Measurements from ENCODE around the gene STIL.
A peak's percentile ranks its signal among the peaks of the same experiment; 100 is the strongest.
"Not testable (repeated sequence)": the region's sequence is repeated elsewhere in the genome, so short reads cannot be mapped to it uniquely, and the experiment has no call there.

The STIL gene

DNA sequence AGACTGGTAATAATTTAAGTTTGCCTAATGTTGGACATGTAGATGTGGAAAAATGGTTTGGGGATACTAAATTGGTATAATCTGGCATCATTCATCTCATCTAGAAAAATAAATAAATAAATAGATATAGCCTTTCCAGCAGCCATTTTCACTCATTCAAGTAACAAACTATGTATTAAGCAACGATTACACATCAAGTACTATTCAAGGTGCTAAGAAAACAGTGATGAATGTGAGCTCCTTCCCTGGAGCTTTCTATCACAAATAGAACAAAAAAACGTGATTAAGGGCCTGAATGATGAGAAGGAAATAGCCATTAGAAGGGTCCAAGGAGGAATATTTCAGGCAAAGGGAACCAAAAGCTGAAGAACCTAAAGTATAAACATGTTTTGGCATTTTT, 37.1 kb downstream of the STIL start:
- Histone ChIP-seq H3K27me3 (ENCODE audit: insufficient read depth, poor library complexity, severe bottlenecking) (no peaks in the 10 kb centered on the region), H3K4me3 (replicated peaks; ENCODE audit: insufficient read depth, low read length) (no peak overlapping the region), H3K27ac (replicated peaks) (no peak overlapping the region)
- DNase-seq (ENCODE audit: low read depth in 1 of 2, low spot score in 1 of 2) = no peak
- TF ChIP-seq POLR2AphosphoS5 (IDR thresholded peaks at IDR 0.05; ENCODE audit: low read depth) = no peak
- no peak for TF ChIP-seq SPI1 (IDR thresholded peaks at IDR 0.05; ENCODE audit: borderline replicate concordance, low read depth)
- TF ChIP-seq, protein P1, sequence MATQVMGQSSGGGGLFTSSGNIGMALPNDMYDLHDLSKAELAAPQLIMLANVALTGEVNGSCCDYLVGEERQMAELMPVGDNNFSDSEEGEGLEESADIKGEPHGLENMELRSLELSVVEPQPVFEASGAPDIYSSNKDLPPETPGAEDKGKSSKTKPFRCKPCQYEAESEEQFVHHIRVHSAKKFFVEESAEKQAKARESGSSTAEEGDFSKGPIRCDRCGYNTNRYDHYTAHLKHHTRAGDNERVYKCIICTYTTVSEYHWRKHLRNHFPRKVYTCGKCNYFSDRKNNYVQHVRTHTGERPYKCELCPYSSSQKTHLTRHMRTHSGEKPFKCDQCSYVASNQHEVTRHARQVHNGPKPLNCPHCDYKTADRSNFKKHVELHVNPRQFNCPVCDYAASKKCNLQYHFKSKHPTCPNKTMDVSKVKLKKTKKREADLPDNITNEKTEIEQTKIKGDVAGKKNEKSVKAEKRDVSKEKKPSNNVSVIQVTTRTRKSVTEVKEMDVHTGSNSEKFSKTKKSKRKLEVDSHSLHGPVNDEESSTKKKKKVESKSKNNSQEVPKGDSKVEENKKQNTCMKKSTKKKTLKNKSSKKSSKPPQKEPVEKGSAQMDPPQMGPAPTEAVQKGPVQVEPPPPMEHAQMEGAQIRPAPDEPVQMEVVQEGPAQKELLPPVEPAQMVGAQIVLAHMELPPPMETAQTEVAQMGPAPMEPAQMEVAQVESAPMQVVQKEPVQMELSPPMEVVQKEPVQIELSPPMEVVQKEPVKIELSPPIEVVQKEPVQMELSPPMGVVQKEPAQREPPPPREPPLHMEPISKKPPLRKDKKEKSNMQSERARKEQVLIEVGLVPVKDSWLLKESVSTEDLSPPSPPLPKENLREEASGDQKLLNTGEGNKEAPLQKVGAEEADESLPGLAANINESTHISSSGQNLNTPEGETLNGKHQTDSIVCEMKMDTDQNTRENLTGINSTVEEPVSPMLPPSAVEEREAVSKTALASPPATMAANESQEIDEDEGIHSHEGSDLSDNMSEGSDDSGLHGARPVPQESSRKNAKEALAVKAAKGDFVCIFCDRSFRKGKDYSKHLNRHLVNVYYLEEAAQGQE (IDR thresholded peaks at IDR 0.05; ENCODE audit: insufficient replicate concordance, low read depth) = peak; percentile 65

DNA sequence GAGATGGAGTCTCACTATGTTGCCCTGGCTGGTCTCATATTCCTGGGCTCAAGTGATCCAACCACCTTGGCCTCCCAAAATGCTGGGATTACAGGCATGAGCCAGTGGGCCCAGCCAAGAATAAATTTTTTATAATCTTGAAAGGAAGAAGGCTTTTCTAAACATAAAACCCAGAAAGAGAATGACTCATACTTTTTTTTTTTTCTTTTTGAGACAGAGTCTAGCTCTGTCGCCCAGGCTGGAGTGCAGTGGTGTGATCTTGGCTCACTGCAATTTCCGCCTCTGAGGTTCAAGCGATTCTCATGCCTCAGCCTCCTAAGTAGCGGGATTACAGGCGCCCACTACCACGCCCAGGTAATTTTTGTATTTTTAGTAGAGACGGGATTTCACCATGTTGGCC, 38.1 kb downstream of the STIL start:
- H3K27ac ChIP-seq (replicated peaks); DNase-seq (ENCODE audit: low read depth in 1 of 2, low spot score in 1 of 2); H3K4me3 ChIP-seq (replicated peaks; ENCODE audit: insufficient read depth, low read length); H3K27me3 ChIP-seq (ENCODE audit: insufficient read depth, poor library complexity, severe bottlenecking): not testable (repeated sequence)

DNA sequence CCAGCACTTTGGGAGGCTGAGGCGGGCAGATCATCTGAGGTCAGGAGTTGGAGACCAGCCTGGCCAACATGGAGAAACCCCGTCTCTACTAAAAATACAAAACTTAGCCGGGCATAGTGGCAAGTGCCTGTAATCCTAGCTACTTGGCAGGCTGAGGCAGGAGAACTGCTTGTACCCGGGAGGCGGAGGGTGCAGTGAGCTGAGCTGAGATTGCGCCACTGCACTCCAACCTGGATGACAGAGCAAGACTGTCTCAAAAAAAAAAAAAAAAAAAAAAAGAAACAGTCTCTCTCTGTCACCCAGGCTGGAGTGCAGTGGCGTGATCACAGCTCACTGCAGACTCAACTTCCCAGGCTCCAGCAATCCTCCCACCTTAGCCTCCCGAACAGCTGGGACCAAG, 48.4 kb downstream of the STIL start:
- H3K27ac ChIP-seq (replicated peaks); H3K4me3 ChIP-seq (replicated peaks; ENCODE audit: insufficient read depth, low read length); H3K27me3 ChIP-seq (ENCODE audit: insufficient read depth, poor library complexity, severe bottlenecking); DNase-seq (ENCODE audit: low read depth in 1 of 2, low spot score in 1 of 2): not testable (repeated sequence)

DNA sequence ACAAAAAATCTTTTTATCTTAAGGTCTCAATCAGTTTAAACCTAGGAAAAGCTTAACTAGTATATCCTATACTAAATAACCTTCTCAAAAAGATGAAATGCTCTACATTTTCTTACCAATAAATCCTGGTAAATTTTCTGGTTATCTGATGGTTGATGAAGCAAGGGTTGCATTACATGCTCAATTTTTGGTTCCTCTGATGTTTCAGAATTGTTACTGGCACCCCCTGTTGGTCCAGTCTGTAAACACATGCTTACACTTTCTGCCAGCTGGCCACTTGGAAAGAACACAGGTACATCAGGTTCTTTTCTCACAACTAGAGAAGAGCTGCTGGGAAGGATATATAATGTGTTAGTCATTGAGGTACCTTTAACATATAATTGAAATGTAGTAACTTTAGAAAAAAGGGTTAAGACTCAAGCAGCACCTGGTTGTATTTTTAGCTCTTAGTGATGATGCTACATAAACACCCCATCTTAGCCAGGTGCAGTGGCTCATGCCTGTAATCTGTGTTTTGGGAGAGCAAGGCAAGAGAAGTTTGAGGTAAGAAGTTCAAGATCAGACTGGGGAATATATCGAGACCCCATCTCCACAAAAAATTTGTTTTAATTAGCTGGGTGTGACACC, 51.0 kb downstream of the STIL start:
- peak; percentile 23 to 47 for DNase-seq (ENCODE audit: low read depth in 1 of 2, low spot score in 1 of 2)
- Histone ChIP-seq H3K27me3 (ENCODE audit: insufficient read depth, poor library complexity, severe bottlenecking) (no peaks in the 10 kb centered on the region), H3K4me3 (replicated peaks; ENCODE audit: insufficient read depth, low read length) (no peak overlapping the region), H3K27ac (replicated peaks) (no peak overlapping the region)
- TF ChIP-seq POLR2AphosphoS5 (IDR thresholded peaks at IDR 0.05; ENCODE audit: low read depth) = no peak
- TF ChIP-seq, protein P2, sequence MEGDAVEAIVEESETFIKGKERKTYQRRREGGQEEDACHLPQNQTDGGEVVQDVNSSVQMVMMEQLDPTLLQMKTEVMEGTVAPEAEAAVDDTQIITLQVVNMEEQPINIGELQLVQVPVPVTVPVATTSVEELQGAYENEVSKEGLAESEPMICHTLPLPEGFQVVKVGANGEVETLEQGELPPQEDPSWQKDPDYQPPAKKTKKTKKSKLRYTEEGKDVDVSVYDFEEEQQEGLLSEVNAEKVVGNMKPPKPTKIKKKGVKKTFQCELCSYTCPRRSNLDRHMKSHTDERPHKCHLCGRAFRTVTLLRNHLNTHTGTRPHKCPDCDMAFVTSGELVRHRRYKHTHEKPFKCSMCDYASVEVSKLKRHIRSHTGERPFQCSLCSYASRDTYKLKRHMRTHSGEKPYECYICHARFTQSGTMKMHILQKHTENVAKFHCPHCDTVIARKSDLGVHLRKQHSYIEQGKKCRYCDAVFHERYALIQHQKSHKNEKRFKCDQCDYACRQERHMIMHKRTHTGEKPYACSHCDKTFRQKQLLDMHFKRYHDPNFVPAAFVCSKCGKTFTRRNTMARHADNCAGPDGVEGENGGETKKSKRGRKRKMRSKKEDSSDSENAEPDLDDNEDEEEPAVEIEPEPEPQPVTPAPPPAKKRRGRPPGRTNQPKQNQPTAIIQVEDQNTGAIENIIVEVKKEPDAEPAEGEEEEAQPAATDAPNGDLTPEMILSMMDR (IDR thresholded peaks at IDR 0.05; ENCODE audit: insufficient read depth, low read length) = peak; percentile 56
- TF ChIP-seq GABPA (IDR thresholded peaks at IDR 0.05; ENCODE audit: low read depth) = no peak
- TF ChIP-seq, protein P1 (IDR thresholded peaks at IDR 0.05; ENCODE audit: insufficient replicate concordance, low read depth) = no peak
- no peak for TF ChIP-seq SPI1 (IDR thresholded peaks at IDR 0.05; ENCODE audit: borderline replicate concordance, low read depth)

DNA sequence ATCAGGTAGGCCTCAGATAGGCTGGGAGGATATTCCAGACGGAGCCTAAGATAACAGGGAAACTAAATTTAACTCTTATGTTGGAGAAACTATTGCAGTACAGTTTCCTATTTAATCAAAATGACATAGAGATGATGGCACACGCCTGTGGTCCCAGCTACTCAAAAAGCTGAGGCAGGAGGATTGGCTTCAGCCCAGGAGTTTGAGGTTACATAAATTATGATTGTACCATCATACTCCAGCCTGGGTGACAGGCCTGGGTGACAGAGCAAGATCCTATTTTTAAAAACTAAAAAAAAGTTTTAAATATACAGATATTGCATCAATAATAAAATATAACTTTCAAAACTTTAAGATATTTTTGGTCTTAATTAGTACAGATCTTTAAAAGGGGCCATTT, 56.7 kb downstream of the STIL start:
- DNase-seq (ENCODE audit: low read depth in 1 of 2, low spot score in 1 of 2) = no peak
- H3K27me3 ChIP-seq (ENCODE audit: insufficient read depth, poor library complexity, severe bottlenecking) = no peaks in the 10 kb centered on the region
- no peak for TF ChIP-seq POLR2AphosphoS5 (IDR thresholded peaks at IDR 0.05; ENCODE audit: low read depth)
- TF ChIP-seq SPI1 (IDR thresholded peaks at IDR 0.05; ENCODE audit: borderline replicate concordance, low read depth) = no peak
- TF ChIP-seq GABPA (IDR thresholded peaks at IDR 0.05; ENCODE audit: low read depth) = no peak
- TF ChIP-seq, protein P1 (IDR thresholded peaks at IDR 0.05; ENCODE audit: insufficient replicate concordance, low read depth) = no peak
- TF ChIP-seq, protein P2 (IDR thresholded peaks at IDR 0.05; ENCODE audit: insufficient read depth, low read length) = no peak
- no peak overlapping the region for H3K4me3 ChIP-seq (replicated peaks; ENCODE audit: insufficient read depth, low read length)
- no peak overlapping the region for H3K27ac ChIP-seq (replicated peaks)
